ENCODE measurements around the gene ING2.
"Not testable (repeated sequence)": the region's sequence is repeated elsewhere in the genome, so short reads cannot be mapped to it uniquely, and the experiment has no call there.

The ING2 gene

DNA sequence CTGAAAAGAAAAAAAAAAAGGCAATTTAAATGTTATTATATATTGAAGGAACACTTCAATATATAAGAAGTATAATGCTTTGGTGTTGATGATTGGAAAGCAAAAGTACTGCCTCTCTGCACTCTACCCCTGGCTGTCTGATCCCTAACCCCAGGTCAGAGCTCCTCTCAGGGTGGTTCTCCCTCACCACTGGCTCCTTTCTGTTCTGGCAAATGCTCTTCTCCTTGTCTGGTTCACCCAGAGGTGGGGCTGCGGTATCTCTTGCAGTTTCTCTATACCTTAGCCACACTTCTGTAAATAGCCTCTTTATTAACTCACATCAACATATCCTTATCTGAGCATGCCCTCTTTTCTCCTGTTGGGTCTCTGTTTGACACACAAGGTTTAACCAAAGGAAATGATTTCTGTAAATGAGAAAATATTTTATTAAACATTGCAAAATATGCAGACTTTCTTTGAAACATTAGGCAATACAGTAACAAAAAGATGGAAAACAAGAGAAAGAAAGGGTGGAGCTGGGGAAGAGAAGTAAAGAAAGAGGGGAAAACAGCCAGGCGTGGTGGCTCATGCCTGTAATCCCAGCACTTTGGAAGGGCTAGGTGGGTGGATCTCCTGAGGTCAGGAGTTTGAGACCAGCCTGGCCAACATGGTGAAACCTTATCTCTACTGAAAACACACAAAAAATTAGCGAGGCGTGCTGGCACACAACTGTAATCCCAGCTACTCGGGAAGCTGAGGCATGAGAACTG is 45.7 kb downstream of the ING2 start:
- DNase-seq = no peak

DNA sequence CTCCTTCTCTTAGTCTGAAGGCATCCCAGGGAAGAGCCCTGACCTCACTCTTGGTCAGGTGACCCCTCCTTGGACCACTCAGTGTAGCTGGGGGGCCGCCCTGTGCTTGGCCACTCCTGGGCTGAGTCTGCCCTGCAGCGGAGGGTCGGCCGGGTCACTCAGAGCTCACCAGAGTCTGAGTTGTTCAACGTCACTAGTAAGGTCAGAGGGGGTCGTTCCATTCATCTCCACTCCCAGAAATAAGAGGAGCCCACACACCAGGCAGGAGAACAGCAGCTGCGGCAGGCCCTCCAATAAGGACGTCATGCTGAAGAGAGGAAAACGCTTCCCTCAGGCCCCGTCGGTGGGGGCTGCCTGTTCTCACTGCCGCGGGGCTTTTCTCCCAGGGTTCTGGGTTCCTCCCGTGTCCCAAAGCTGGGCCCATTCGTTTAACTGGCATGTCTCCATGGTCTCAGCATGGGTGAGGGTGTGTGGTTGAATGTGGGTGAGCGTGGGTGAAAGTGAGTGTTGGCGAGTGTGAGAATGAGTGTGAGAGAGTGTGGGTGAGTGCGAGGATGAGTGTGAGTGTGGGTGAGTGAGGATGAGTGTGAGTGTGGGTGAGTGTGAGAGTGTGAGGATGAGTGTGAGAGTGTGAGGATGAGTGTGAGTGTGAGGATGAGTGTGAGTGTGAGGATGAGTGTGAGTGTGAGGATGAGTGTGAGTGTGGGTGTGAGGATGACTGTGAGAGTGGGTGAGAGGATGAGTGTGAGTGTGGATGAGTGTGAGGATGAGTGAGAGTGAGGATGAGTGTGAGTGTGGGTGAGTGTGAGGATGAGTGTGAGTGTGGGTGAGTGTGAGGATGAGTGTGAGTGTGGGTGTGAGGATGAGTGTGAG is 47.7 kb downstream of the ING2 start:
- DNase-seq = no peak

DNA sequence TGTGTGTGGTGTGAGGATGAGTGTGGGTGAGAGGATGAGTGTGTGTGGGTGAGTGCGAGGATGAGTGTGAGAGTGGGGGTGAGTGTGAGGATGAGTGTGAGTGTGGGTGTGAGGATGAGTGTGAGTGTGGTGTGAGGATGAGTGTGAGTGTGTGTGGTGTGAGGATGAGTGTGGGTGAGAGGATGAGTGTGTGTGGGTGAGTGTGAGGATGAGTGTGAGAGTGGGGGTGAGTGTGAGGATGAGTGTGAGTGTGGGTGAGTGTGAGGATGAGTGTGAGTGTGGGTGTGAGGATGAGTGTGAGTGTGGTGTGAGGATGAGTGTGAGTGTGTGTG is 48.3 kb downstream of the ING2 start:
- not testable (repeated sequence) for DNase-seq

DNA sequence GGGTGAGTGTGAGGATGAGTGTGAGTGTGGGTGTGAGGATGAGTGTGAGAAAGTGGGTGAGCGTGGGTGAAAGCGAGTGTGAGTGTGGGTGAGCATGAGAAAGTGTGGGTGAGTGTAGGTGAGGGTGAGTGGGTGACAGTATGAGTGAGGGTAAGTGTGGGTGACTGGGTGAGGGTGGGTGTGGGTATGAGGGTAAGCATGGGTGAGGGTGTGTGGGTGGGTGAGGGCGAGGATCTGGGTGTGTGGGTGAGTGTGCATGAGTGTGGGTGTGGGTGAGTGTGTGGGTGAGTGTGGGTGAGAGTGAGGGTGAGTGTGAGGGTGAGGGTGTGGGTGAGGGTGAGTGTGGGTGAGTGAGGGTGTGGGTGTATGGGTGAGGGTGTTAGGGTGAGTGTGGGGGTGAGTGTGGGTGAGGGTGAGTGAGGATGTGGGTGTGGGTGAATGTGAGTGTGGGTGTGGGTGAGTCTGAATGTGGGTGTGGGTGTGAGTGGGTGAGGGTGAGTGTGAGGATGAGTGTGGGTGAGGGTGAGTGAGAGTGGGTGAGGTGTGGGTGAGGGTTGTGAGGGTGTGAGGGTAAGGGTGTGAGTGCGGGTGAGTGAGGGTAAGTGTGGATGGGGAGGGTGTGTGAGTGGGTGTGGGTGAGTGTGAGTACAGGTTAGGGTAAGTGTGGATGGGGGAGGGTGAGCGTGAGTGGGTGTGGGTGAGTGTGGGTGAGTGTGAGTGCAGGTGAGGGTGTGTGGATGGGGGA is 48.9 kb downstream of the ING2 start:
- DNase-seq = no peak

DNA sequence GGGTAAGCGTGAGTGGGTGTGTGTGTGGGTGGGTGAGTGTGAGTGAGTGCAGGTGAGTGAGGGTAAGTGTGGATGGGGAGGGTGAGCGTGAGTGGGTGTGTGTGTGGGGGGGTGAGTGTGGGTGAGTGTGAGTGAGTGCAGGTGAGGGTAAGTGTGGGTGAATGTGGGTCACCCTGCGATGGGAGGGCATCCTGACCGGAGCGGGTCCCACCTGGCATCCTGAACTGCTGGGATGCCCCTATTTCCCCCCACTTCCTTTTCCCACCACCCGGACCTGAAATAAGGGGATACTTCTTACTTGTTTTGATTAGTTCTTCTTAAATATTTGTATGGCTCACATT is 49.5 kb downstream of the ING2 start:
- no peak for DNase-seq

DNA sequence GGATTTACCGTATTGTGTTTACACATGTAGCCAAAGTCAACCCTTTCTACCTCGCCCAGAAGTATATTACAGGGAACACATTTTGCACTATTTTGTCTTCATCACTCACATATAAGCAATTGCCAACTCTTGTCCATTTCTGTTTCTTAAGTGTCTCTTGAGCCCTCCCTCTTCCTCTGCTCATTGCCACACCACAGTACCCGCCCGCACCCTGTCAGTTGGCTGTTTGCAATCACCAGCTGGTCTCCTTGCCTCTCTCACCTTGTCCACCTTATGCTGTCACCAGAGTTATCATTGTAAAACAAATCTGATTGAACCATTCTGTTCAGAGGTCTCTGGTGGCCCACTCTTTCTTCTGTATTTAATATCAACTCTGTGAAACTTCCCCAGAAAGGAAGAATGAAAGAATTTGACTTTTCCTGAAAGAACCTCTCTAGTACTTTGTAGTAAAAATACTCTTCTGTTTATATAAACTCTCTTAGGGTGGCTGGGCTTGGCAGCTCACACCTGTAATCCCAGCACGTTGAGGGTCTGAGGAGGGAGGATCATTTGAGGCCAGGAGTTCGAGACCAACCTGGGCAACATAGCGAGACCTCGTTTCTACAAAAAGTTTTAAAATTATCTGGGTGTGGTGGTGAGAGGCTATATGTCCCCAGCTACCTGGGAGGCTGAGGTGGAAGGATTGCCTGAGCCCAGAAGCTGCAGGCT is 50.2 kb downstream of the ING2 start:
- no peak for DNase-seq

DNA sequence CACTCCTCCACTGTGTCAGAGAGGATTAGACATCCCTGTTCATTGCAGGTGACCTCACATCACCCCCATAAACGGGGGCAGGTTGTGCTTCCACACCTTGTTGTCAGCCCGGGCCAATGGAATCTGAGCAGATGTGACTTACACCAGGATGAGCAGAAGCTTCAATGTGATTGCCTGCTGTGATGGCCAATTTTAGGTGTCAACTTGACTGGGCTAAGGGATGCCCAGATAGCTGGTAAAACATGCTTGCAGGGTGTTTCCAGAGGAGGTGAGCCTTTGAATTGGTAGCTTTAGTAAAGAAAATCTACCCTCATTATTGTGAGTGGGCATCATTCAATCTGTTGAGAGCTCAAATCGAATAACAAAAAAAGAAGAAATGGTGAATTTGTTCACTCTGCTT is 52.1 kb downstream of the ING2 start:
- DNase-seq = no peak

DNA sequence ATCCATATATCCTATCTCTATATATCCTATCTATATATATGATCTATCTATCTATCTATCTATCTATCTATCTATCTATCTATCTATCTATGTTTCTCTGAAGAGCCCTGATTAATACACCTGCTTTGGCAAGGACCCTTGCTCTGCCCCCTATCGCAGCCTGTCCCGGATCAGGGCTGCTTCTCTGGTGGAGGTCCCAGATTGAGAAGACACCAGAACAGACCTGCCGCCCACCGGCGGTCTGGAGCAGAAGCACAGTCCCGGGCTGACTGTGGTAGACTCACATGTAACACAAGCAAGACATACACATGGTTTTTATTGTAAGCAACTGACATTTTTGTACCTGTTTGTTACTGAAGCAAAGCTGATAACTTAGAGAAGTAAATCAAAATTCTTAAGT is 52.8 kb downstream of the ING2 start:
- no peak for DNase-seq

DNA sequence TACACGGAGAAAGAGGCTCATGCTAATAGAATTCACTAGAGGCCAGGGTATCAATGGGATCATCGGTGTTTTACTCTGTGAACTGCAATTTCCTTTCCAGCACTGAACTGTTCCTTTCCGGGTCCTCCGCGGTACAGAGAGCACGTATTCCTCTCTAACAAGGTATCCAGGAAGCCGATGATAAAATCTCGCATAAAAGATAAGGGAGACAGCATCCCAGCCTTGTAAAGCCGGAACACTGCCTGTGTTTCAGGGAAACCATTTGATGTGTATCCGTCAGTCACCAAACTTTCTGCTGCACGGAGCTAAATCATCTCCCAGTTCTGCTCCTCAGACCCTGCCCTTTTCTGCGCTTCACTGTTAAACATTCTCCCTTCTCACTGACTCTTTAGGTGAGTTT is 54.0 kb downstream of the ING2 start:
- no peak for DNase-seq

DNA sequence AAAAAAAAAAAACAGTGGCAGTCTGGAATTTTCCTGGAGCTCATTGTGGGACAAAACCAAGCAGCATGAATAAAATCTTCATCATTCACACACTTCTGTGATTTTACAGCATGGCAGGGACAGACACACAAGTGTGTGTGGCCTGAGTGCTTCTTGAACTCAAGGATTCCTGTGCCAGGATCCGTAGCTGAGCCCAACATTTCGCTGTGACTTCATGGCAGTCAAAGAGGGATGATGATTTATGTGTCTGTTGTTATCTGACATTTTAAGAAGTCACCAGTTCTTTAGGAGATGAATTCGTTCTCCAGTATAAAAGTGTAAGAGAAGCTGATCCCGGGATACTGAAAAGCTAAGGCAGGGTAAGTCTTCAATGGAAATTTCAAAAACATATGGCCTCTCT is 57.0 kb downstream of the ING2 start:
- DNase-seq = no peak
